GM10248 (cell line): ENCODE measurements around the gene TMEM98.
A peak's percentile ranks its signal among the peaks of the same experiment; 100 is the strongest.
"Not testable (repeated sequence)": the region's sequence is repeated elsewhere in the genome, so short reads cannot be mapped to it uniquely, and the experiment has no call there.

Experiments used
- CTCF ChIA-PET: fragments of 300-600 bp; sonication (Branson Sonifier 250); formaldehyde crosslinking; extraction: SDS; loops from one replicate; lab custom pipeline; 2021; ENCODE audit warnings: antibody characterized with exemption; lab: Yijun Ruan, JAX
- POLR2A ChIA-PET: fragments of 350-650 bp; sonication (Branson Sonifier 250); formaldehyde crosslinking; extraction: SDS; loops from one replicate; lab custom pipeline; 2020; ENCODE audit warnings: antibody characterized with exemption; lab: Yijun Ruan, JAX
- DNase-seq: peaks from one replicate; pipeline ENCODE4 v3.0.0; 2012; ENCODE audit errors: extremely low spot score
- CTCF ChIP-seq: IDR thresholded peaks from 2 replicates; pipeline ENCODE4 v1.5.1; 2012; ENCODE audit warnings: mild to moderate bottlenecking, low read depth; ENCODE audit errors: extremely low read depth, missing control alignments, control extremely low read depth

Gene TMEM98

GRCh38 chr17:32882734-32883133, 45.2 kb upstream of the TMEM98 start:
- ChIA-PET POLR2A (interaction anchor here (0.6 kb wide), 1 partner anchor 432 kb away, joined by 3 read pairs; no protein-coding TSS in a partner anchor), CTCF (interaction anchor here (1.0 to 3.8 kb wide), 3 partner anchors 27 to 224 kb away, joined by 3 to 25 read pairs (median 8); no protein-coding TSS in a partner anchor)
- peak; percentile 41 for DNase-seq
- no peak for TF ChIP-seq CTCF

- CTCF ChIA-PET: interaction anchor here (2.7 to 2.9 kb wide), 2 partner anchors 10 to 104 kb away, joined by 18 to 19 read pairs; partner anchors contain the start of gene MYO1D
- POLR2A ChIA-PET, DNase-seq: not testable (repeated sequence)
These were observed 41.0 kb upstream of the TMEM98 start for GRCh38 chr17:32886951-32887350.

GRCh38 chr17:32887410-32887809, 40.5 kb upstream of the TMEM98 start:
- POLR2A ChIA-PET, DNase-seq: not testable (repeated sequence)
- CTCF ChIA-PET: interaction anchor here (2.7 to 2.9 kb wide), 2 partner anchors 10 to 105 kb away, joined by 18 to 19 read pairs; partner anchors contain the start of gene MYO1D

- ChIA-PET POLR2A (no interaction called here), CTCF (interaction anchor here (0.9 to 6.0 kb wide), 2 partner anchors 17 to 111 kb away, joined by 3 to 27 read pairs; partner anchors contain the start of gene MYO1D)
- TF ChIP-seq CTCF: no peak
- no peak for DNase-seq
These were observed 33.7 kb upstream of the TMEM98 start for GRCh38 chr17:32894245-32894644.

- CTCF ChIA-PET: interaction anchor here (1.1 to 6.0 kb wide), 6 partner anchors 13 to 183 kb away, joined by 3 to 27 read pairs (median 6); partner anchors contain the start of gene MYO1D
- POLR2A ChIA-PET: no interaction called here
- no peak for DNase-seq
- TF ChIP-seq CTCF: no peak
These were observed 31.2 kb upstream of the TMEM98 start for GRCh38 chr17:32896647-32897258.

GRCh38 chr17:32899236-32900013, 28.5 kb upstream of the TMEM98 start:
- POLR2A ChIA-PET: interaction anchor here (0.6 kb wide), 1 partner anchor 32 kb away, joined by 5 read pairs; no protein-coding TSS in a partner anchor
- no peak for DNase-seq
- no peak for TF ChIP-seq CTCF
- CTCF ChIA-PET: interaction anchor here (1.8 to 6.0 kb wide), 2 partner anchors 11 to 22 kb away, joined by 8 to 27 read pairs; partner anchors contain the start of gene MYO1D

- DNase-seq: no peak
- no peak for TF ChIP-seq CTCF
- ChIA-PET CTCF (no interaction called here), POLR2A (no interaction called here)
These were observed 26.2 kb upstream of the TMEM98 start for GRCh38 chr17:32901743-32902142.
